Skin of body (tissue), 2 donors: Measurements from ENCODE around the gene SYNCRIP. TPM values are rescaled to one million over a fixed set of nuclear protein-coding genes. Genes with fewer than 3 reads are reported as not detected.
"Not testable (repeated sequence)": the region's sequence is repeated elsewhere in the genome, so short reads cannot be mapped to it uniquely, and the experiment has no call there.

Experiments
- DNase-seq: peaks from one replicate; lab custom pipeline; 2025; lab: John Stamatoyannopoulos, UW
- total RNA-seq: library from RNA; depleted of rRNA; stranded (reverse); fragments of >200 nt; gene quantifications from one replicate; pipeline ENCODE4 v1.2.3, GENCODE V29; 2014

The SYNCRIP gene
- 71.9 TPM for total RNA-seq

GRCh38 chr6:85642774-85643536, at the start of gene SYNCRIP:
SYNCRIP (minus strand) TSS chr6:85642886; CDS start chr6:85641439, 1,447 bp downstream.
- DNase-seq: peak; percentile 99

GRCh38 chr6:85691478-85691877, 48.8 kb upstream of the SYNCRIP start:
- DNase-seq: no peak

GRCh38 chr6:85690071-85690470, 47.4 kb upstream of the SYNCRIP start:
- DNase-seq: no peak

GRCh38 chr6:85685713-85686112, 43.0 kb upstream of the SYNCRIP start:
- DNase-seq: no peak

GRCh38 chr6:85684809-85685171, 42.1 kb upstream of the SYNCRIP start:
- DNase-seq: no peak

DNA sequence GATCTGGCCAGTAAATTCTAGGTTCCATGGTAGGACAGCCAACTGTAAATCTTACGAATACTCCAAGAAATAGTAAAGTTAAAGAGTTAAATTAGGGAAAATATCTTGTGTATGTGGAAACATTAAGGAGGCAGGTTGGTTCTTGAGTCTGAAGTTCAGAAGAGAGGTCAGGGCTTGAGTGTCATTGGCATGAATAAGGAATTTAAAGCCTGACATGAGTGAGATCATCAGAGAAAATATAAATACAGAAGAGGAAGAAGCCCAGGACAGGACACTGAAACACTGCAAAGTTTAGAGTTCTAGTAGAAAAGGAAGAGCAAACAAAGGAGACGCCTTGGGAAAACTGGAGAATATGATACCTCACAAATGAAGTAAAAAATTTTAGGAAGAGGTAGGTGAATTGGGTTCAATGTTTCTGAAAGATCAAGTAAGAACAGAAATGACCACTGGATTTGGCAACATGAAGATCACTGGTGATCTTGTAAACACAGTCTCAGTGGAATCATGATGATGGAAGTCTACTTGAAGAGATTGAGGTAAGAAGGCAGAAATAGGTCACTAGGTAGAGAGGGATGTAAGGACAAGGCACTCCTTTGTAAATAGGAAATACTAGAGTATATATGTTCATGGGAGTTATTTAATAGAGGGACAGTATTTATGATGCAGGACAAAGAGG, 41.6 kb upstream of the SYNCRIP start:
- no peak for DNase-seq

- DNase-seq: not testable (repeated sequence)
These were observed 39.2 kb upstream of the SYNCRIP start for GRCh38 chr6:85681899-85682298.

GRCh38 chr6:85680388-85680787, 37.7 kb upstream of the SYNCRIP start:
- no peak for DNase-seq

DNA sequence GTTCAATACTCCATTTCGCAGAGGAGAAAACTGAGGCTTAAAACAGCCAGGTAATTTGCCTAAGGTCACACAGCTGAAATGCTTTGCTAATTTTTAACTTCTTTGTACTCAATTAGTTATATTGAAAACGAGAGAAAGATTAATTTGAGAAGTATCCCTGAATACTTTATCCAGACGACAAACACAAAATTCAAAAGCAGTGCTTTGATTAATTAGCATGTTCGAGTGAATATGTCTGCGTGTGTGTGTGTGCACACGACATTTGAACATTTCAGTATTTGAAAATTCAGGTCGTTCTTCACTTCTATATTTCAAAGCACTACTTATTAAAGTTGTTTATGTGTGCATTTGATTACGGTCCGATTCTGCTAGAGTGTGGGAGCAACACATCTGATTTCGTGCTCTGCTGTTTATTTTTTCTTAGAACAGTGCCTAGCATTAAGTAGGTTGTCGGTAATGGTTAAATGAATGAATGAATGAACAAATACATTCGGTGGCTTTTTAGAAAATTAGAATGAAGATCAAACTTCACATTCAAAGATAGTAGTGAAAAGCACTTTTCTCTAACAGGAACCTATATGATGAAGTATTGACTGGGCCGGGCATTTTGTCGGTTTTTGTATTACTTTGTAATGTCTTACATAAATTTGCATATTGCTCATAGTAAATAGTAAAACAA, 36.9 kb upstream of the SYNCRIP start:
- no peak for DNase-seq

DNA sequence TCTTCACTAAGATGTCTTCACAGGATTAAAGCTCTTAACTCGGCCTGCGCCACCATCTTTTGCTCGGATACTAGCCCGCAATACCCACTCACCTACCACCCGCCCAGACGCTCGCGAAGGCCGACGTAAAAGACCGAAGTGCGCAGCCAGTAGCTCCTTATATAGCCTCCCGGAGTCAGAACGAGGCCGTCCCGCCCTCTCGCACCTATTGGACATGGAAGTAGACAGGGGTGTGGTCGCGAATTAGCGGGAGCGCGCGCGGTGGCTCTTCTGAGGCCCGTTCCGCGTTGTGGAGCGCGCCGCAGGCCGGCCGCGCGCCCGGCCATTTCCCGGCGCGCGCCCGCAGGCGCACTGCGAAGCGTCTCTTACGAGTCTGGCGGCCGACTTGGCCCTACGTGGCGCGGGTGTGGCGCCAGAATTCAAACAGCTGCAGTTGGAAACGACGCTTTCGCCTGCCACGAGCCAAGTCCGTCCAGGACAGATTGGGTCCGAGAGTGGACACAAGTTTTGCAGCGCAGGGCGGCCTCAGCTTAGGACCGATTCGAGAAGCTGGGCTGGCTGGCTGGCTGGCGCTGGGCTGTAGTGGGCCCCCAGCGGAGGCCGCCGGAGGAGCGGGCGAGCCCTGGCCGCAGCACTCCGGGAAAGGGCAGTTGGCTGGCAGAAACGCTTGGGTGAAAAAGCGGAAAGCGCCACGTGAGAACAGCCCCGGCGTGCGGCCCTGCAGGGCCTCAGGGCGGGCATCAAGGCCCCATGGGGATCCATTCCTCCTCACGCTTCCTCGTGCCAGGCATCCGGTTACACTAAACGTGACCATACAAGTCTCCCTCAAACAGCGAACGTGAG, 36.1 kb upstream of the SYNCRIP start:
- DNase-seq: peak; percentile 99

DNA sequence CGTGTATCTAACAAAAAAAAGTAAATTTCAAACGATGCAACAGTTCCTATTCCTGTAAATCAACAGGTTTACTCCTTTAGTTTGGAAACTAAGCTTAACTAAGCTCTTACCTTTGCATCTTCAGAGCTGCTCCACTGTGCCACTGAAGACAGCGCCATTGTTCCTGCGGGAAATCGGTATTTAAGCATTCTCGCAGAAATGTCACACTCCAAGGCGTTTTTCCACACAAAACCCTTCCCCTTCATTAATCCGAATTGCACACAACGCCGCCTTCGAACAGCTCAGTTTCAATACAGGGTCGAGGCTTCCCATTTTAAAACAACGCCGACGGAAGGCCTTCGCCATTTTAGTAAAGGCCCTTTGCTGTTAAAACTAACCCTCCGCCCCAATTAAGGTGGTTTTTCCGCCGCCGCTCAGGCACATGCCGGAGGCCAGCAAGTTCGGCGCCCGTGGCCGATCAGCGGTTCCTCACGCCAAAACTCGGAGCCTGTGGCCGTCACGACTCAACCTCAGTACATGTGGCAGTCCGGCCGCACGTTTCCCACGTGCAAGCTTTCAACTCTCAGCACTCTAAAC, 35.4 kb upstream of the SYNCRIP start:
- no peak for DNase-seq

- peak; percentile 55 for DNase-seq
These were observed 34.7 kb upstream of the SYNCRIP start for GRCh38 chr6:85677234-85677956.

DNA sequence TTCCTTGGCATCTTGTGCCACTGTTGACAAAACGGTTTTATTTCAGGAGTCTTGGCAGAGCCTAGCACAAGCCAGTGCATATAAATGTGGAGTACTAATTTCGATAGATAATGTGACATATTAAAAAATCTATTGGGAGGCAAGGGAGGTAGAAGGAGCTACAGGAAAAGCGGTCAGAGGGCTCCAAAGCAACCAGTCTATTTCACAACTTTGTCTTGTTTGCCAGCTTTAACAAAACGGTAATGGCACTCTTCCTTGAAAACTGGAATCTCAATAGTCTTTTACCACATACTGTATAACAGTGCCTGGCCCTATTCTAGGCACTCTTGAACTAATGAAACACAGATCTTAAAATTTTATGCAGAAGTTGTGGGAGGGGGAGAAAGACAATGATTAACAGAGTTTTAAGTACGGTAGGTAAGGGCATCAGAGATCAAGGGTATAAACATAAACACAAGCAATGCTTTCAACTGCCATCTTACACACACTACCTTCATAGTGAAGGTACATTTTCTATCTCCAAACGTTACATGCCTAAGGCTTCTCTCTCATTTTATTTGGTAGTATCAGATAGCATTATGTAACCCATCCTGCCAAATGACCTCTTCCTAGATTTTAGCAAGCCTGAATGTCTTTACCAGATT, 33.5 kb upstream of the SYNCRIP start:
- DNase-seq: no peak

DNA sequence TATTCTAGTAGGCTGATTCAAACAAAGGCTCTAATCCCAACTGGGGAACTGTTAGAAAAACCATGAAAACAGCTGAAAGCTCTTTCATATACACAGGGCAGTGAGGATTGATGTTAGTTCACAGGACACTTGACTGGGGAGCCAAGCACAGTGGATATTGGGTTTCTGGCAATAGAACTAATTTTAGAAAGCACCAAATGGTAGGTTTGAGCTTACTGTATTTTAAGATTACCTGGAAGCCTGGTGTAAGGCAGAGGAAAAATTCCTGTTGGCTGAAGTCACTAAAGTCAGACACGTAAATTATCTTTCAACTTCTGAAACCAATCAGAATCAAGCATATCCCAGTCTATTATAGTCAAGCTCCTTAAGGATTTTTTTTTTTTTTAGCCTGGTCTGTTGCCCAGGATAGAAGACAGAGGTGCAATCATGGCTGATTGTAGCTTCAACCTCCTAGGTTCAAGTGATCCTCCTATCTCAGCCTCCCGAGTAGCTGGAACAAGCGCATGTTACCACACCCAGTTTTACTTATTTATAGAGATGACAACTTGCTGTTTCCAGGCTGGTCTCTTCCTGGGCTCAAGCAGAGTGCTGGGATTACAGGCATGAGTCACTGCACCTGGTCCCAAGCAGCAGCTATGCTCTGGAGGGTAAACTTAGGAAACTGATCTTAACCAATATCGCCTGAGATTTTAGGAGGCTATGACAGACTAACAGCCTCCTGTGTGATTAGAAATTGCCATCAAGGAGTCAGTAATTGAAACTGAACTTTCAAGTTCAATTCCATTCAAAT, 32.5 kb upstream of the SYNCRIP start:
- DNase-seq: no peak

- DNase-seq: no peak
These were observed 31.9 kb upstream of the SYNCRIP start for GRCh38 chr6:85674604-85675003.

DNA sequence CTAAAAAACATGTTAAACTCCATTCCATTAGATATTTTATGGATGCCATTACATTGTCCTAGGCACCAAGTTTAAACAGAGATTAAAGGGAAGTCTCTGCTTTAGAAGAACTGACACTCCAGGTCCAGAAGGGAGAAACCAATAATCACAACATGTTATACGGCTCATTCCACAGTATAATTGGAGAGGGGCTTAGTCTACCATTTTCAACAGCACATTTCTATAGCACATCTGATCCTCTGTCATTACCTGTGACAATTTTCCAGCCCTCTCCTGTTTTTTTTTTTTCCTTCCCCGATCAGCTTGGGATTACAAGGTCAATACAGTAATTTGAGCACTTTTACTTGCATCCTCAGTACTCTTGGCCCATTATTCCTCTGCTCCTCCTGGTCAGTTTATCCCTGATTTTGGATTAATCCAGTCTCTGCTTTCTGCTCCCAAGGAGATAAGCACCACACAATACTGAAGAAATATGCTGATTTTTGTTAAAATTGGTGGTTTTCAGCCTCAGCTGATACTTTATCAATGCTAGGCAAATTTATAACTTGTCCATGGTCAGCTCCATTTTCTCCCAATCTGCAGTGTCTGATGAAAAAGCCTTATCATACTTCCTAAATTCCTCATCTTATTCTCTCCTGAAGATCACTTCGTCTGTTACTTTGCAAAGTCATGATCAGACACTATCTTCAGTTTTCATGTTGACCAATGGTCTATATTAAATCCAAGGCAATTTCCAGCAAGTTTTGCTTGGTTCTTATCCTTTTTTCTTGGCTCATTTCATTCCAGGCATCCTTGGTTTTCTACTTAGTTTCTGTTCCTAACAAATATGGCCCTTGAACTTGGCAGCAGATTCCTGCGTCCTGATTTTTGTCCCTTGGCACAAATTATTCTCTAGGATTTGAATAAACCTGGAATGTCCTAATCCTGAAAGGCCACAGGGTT, 30.8 kb upstream of the SYNCRIP start:
- no peak for DNase-seq

DNA sequence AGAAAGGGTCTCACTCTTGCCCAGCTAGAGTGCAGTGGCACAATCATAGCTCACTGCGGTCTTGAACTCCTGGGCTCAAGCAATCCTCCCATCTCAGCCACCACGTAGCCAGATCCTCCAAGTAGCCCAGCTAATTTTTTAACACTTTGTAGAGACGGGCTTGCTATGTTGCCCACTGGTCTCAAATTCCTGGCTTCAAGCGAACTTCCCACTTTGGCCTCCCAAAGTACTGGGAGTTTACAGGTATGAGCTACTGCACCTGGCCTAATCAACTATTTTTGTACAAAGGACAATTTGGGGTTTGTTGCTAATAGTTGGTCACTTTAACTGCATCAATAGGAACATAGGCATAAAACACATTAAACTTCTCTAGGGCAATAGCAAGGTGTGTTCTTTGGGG, 29.9 kb upstream of the SYNCRIP start:
- DNase-seq: no peak

- DNase-seq: no peak
These were observed 29.4 kb upstream of the SYNCRIP start for GRCh38 chr6:85672050-85672449.
